GM23338 (cell line): ENCODE results near the gene WDR5B. TPM values are rescaled to one million over a fixed set of nuclear protein-coding genes. Genes with fewer than 3 reads are reported as not detected.

Experiments
- ATAC-seq: fragments of 200-7000 bp; cut with Tn5 transposase; 3 replicates; pipeline ENCODE4 v1.9.1; 2020
- DNase-seq: peaks from one replicate; pipeline ENCODE4 v3.0.0-alpha.2; 2015; ENCODE audit warnings: low spot score
- H2AFZ ChIP-seq: fragments of 200-600 bp; sonication (generic); 2 replicates; pipeline ENCODE4 v1.8.0; 2016; ENCODE audit warnings: antibody characterized with exemption, mild to moderate bottlenecking, moderate library complexity
- H3F3A ChIP-seq: fragments of 200-600 bp; sonication (generic); replicated peaks from 2 replicates; pipeline ENCODE4 v1.8.0; 2017; ENCODE audit warnings: antibody characterized with exemption, mixed run types, low read depth
- H3K27ac ChIP-seq: fragments of 200-600 bp; sonication (generic); 2 replicates; pipeline ENCODE4 v1.6.1; 2016; ENCODE audit warnings: low read depth
- H3K27me3 ChIP-seq: fragments of 200-600 bp; sonication (generic); 2 replicates; pipeline ENCODE4 v1.8.0; 2016; ENCODE audit warnings: mild to moderate bottlenecking, mixed run types, moderate library complexity; ENCODE audit not compliant: insufficient read depth
- H3K36me3 ChIP-seq: fragments of 200-600 bp; sonication (generic); 2 replicates; pipeline ENCODE4 v1.8.0; 2016; ENCODE audit warnings: mild to moderate bottlenecking; ENCODE audit not compliant: insufficient read depth
- H3K4me1 ChIP-seq: fragments of 200-600 bp; sonication (generic); 2 replicates; pipeline ENCODE4 v1.8.0; 2016; ENCODE audit warnings: mild to moderate bottlenecking, moderate library complexity; ENCODE audit not compliant: insufficient read depth
- H3K4me2 ChIP-seq: fragments of 200-600 bp; sonication (generic); 2 replicates; pipeline ENCODE4 v1.7.1; 2017; ENCODE audit warnings: mixed run types
- H3K4me3 ChIP-seq: fragments of 200-600 bp; sonication (generic); 2 replicates; pipeline ENCODE4 v1.6.1; 2016; ENCODE audit warnings: mixed run types
- H3K79me2 ChIP-seq: fragments of 200-600 bp; sonication (generic); replicated peaks from 2 replicates; pipeline ENCODE4 v1.8.0; 2017; ENCODE audit warnings: mild to moderate bottlenecking; ENCODE audit not compliant: insufficient read depth
- H3K9me2 ChIP-seq: fragments of 200-600 bp; sonication (generic); 2 replicates; pipeline ENCODE4 v1.8.0; 2017; ENCODE audit not compliant: insufficient read depth
- H4K20me1 ChIP-seq: fragments of 200-600 bp; sonication (generic); replicated peaks from 2 replicates; pipeline ENCODE4 v1.8.0; 2017; ENCODE audit warnings: mild to moderate bottlenecking; ENCODE audit not compliant: insufficient read depth
- H3K27ac Mint-ChIP-seq: 2 replicates; pipeline ENCODE4 v1.8.0; 2020; ENCODE audit warnings: inconsistent platforms, mild to moderate bottlenecking, moderate library complexity, mixed read lengths
- H3K27me3 Mint-ChIP-seq: 3 replicates; pipeline ENCODE4 v1.8.0; 2022; ENCODE audit warnings: low read depth, mild to moderate bottlenecking, moderate library complexity, mixed read lengths, inconsistent platforms; ENCODE audit not compliant: insufficient read depth, poor library complexity
- H3K36me3 Mint-ChIP-seq: 3 replicates; pipeline ENCODE4 v1.8.0; 2021; ENCODE audit warnings: low read depth, mild to moderate bottlenecking, inconsistent platforms, moderate library complexity, mixed read lengths
- H3K4me1 Mint-ChIP-seq: 3 replicates; pipeline ENCODE4 v1.8.0; 2020; ENCODE audit warnings: mild to moderate bottlenecking, inconsistent platforms, mixed read lengths
- H3K4me3 Mint-ChIP-seq: 3 replicates; pipeline ENCODE4 v1.8.0; 2021; ENCODE audit warnings: moderate library complexity, mild to moderate bottlenecking, inconsistent platforms, mixed read lengths
- H3K9me3 Mint-ChIP-seq: 3 replicates; pipeline ENCODE4 v1.8.0; 2020; ENCODE audit warnings: moderate library complexity, mild to moderate bottlenecking, inconsistent platforms, mixed read lengths
- CREB1 ChIP-seq: fragments of 250-450 bp; sonication (Bioruptor Pico); IDR thresholded peaks from 2 replicates; pipeline ENCODE4 v1.5.0; 2020; ENCODE audit warnings: low read depth, mild to moderate bottlenecking, moderate library complexity
- CTCF ChIP-seq, 2 experiments: fragments of 200-600 bp in 1 of 2; sonication (generic) in 1 of 2; conservative IDR thresholded peaks; 2 replicates each; pipeline versions ENCODE4 v1.5.1 to v1.6.1; 2016 to 2017; ENCODE audit warnings: antibody characterized with exemption in 2 of 2, low read depth in 2 of 2, mild to moderate bottlenecking in 2 of 2, moderate library complexity in 1 of 2
- POLR2AphosphoS5 ChIP-seq: IDR thresholded peaks from 2 replicates; pipeline ENCODE4 v1.6.1; 2016; ENCODE audit warnings: antibody characterized with exemption, low read depth
- ZNF114 ChIP-seq: fragments of 250-450 bp; sonication (Bioruptor Pico); IDR thresholded peaks from 2 replicates; pipeline ENCODE4 v1.5.0; 2020; ENCODE audit warnings: mild to moderate bottlenecking, moderate library complexity
- ZNF331 ChIP-seq: fragments of 250-450 bp; sonication (Bioruptor Pico); IDR thresholded peaks from 2 replicates; pipeline ENCODE4 v1.5.0; 2020; ENCODE audit warnings: low read depth, mild to moderate bottlenecking, moderate library complexity
- polyA plus RNA-seq: library from polyadenylated mRNA; unstranded; fragments of >200 nt; fragmentation: Nextera tagmentation; extraction: Ambion mirVana; gene quantifications from 2 replicates; pipeline ENCODE4 v1.2.1, GENCODE V29; 2016
- total RNA-seq: library from RNA; depleted of rRNA; stranded (reverse); fragments of >200 nt; shearing (Covaris generic); gene quantifications from 2 replicates; pipeline ENCODE4 v1.2.3, GENCODE V29; 2014

Gene WDR5B
- total and polyA plus RNA-seq, 2 experiments from 2014 or later = 0.81 to 2.7 TPM

- ATAC-seq (no peak), DNase-seq (peak; percentile 51)
- Mint-ChIP-seq H3K9me3 (no peaks in the 10 kb centered on the region), H3K4me3 (no peak overlapping the region), H3K27me3 (peaks cover 1% of the 10 kb centered on the region), H3K36me3 (no peaks in the 10 kb centered on the region), H3K4me1 (peaks cover 8% of the 10 kb centered on the region; the same call in 2 of the 3 replicates), H3K27ac (no peak overlapping the region)
- Histone ChIP-seq H3F3A (no peaks in the 10 kb centered on the region), H2AFZ (no peak overlapping the region), H3K9me2 (no peaks in the 10 kb centered on the region), H3K27ac (no peak overlapping the region), H3K4me2 (no peak overlapping the region), H3K79me2 (peaks cover 20% of the 10 kb centered on the region), H4K20me1 (no peaks in the 10 kb centered on the region), H3K36me3 (no peaks in the 10 kb centered on the region), H3K4me1 (peaks cover 13% of the 10 kb centered on the region), H3K27me3 (no peaks in the 10 kb centered on the region), H3K4me3 (no peak overlapping the region)
- peak; percentile 26 to 30 for TF ChIP-seq CTCF (conservative IDR thresholded peaks at IDR 0.05; ENCODE audit: low read depth in 2 of 2)
- TF ChIP-seq ZNF114 (CRISPR knock-in tag) = no peak
These were observed 28.2 kb downstream of the WDR5B start for GRCh38 chr3:122387709-122388108.

GRCh38 chr3:122383771-122384697, 31.8 kb downstream of the WDR5B start, which contains the start of gene FAM162A:
Gene FAM162A (plus strand): TSS chr3:122384182. CDS start chr3:122384266, 84 bp downstream.
- peaks cover 13% of the 10 kb centered on the region; the same call in 2 of the 3 replicates for H3K4me1 Mint-ChIP-seq
- peak within 1 kb of the TSS; percentile 98 for H3K4me3 Mint-ChIP-seq
- no peaks in the 10 kb centered on the region for H3K9me3 Mint-ChIP-seq

More at GRCh38 chr3:122383771-122384697, 31.8 kb downstream of the WDR5B start, which contains the start of gene FAM162A:
- Histone ChIP-seq H3K27me3 (no peaks in the 10 kb centered on the region), H3K4me1 (peaks cover 21% of the 10 kb centered on the region), H4K20me1 (no peaks in the 10 kb centered on the region; the same call in 1 of the 2 replicates), H3K27ac (peak within 1 kb of the TSS; percentile 79), H3K4me3 (peak within 1 kb of the TSS; percentile 80), H3K36me3 (no peaks in the 10 kb centered on the region), H2AFZ (peak within 1 kb of the TSS; percentile 88), H3K4me2 (peak within 1 kb of the TSS; percentile 96), H3K9me2 (no peaks in the 10 kb centered on the region), H3F3A (no peaks in the 10 kb centered on the region), H3K79me2 (peaks cover 56% of the 10 kb centered on the region)
- peaks cover 3% of the 10 kb centered on the region; the same call in 1 of the 3 replicates for H3K36me3 Mint-ChIP-seq
- ATAC-seq (peak; percentile 90), DNase-seq (peak; percentile 96)
- H3K27ac Mint-ChIP-seq = peak within 1 kb of the TSS; percentile 96
- no peak for TF ChIP-seq ZNF331 (CRISPR knock-in tag)
- no peak for TF ChIP-seq ZNF114 (CRISPR knock-in tag)
- TF ChIP-seq CREB1 (CRISPR knock-in tag) = peak; percentile 82
- peak; percentile 48 to 77 for TF ChIP-seq CTCF (conservative IDR thresholded peaks at IDR 0.05; ENCODE audit: low read depth in 2 of 2)
- TF ChIP-seq POLR2AphosphoS5 = peak; percentile 86
- peaks cover 4% of the 10 kb centered on the region for H3K27me3 Mint-ChIP-seq
